HEK293T (cell line): ENCODE measurements around the gene SLC2A6.

Experiments used
- FOXK2 ChIP-seq: fragments of 450-650 bp; IDR thresholded peaks from 2 replicates; pipeline ENCODE4 v1.6.1; 2016; ENCODE audit warnings: mild to moderate bottlenecking
- FOXM1 ChIP-seq: fragments of 450-650 bp; IDR thresholded peaks from 2 replicates; pipeline ENCODE4 v1.6.1; 2017; ENCODE audit warnings: mild to moderate bottlenecking, borderline replicate concordance
- HDGF ChIP-seq: fragments of 450-650 bp; IDR thresholded peaks from 2 replicates; pipeline ENCODE4 v1.6.1; 2017; ENCODE audit warnings: antibody characterized with exemption, borderline replicate concordance
- L3MBTL2 ChIP-seq: fragments of 450-650 bp; conservative IDR thresholded peaks from 2 replicates; pipeline ENCODE4 v1.6.1; 2016; ENCODE audit warnings: mild to moderate bottlenecking
- LEF1 ChIP-seq: fragments of 450-650 bp; IDR thresholded peaks from 2 replicates; pipeline ENCODE4 v1.6.1; 2017; ENCODE audit warnings: mild to moderate bottlenecking, borderline replicate concordance

GRCh38 chr9:133476941-133477340 is 2.0 kb downstream of the SLC2A6 start:
- no peak for TF ChIP-seq HDGF
- no peak for TF ChIP-seq FOXM1
- no peak for TF ChIP-seq L3MBTL2
- no peak for TF ChIP-seq FOXK2
- TF ChIP-seq LEF1: no peak
